ENCODE data around the gene GALNT9.
A peak's percentile ranks its signal among the peaks of the same experiment; 100 is the strongest.

GALNT9 gene

DNA sequence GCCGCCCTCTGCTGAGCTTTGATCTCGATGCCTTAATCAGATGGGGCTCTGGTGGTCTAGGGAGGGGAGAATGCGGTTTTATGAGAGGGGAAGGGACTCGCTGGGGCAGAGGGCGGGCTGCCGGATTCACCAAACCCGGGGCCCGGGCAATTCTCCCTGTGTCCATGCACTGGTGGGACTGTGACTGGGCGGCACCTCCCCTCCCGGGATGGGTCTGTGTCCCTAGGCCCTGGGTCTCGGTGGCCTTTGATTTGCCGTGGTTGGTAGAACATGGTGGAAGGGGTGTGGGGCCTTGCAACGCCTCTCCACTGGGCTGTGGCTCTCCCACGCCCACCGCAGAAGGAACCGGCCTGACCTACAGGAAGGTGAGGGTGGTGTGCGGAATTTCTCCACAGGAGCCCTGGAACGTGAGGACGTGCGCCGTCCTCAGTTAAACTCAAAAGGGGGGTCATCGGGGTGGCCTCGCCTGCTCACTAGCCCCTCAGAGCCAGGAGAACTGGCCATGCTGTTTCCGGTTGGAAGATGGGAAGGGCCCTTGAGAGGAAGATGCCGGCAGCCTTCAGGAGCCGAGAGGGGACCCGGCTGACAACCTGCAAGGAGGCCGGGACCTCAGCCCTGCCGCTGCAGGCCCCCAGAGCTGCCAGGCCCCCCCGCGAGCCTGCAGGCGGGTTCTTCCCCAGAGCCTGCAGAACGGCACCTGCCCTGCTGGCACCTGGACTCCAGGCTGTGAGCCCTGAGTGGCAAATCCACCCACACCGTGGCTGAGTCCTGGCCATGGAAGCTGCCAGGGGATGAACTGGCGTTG, 141.5 kb downstream of the GALNT9 start:
- H3K4me3 ChIP-seq (ENCODE audit: low read length in 2 of 2), result no peak overlapping the region
- peaks cover 6 to 9% of the 10 kb centered on the region in 2 donors for H3K4me1 ChIP-seq (ENCODE audit: control insufficient read depth in 2 of 2, insufficient read depth in 1 of 2, low read depth in 1 of 2, low read length in 2 of 2)
- no peak overlapping the region for H2BK15ac ChIP-seq (ENCODE audit: low read length)
- H3K36me3 ChIP-seq (replicated peaks in 1 of 2; ENCODE audit: control insufficient read depth in 2 of 2, insufficient read depth in 2 of 2, low read length in 2 of 2), result no peaks in the 10 kb centered on the region
- no CpG with 5 or more reads among the region's 35 CpGs for WGBS, 2 donors (ENCODE audit: extremely low coverage in 2 of 2, insufficient read length in 2 of 2, insufficient replicate concordance in 1 of 2)
- H2AK5ac ChIP-seq (ENCODE audit: low read depth, low read length), result peak overlapping the region; percentile 46
- DNase-seq (ENCODE audit: low spot score), result no peak
- peak overlapping the region; percentile 83 for H3K18ac ChIP-seq (ENCODE audit: low read length)
- no peak overlapping the region for H2AFZ ChIP-seq (ENCODE audit: low read length)
- H3K9ac ChIP-seq (ENCODE audit: low read depth, low read length, poor library complexity), result no peak overlapping the region
- H3K79me1 ChIP-seq (ENCODE audit: low read depth, low read length), result peaks cover 2% of the 10 kb centered on the region
- H2BK120ac ChIP-seq (ENCODE audit: low read depth, low read length), result no peak overlapping the region
- no peak overlapping the region for H3K4ac ChIP-seq (ENCODE audit: low read length)
- H3K9me3 ChIP-seq (replicated peaks in 1 of 2; ENCODE audit: control insufficient read depth in 2 of 2, insufficient read depth in 1 of 2, low read depth in 1 of 2, low read length in 2 of 2), result peaks cover 0 to 3% of the 10 kb centered on the region in 2 donors
- H3K14ac ChIP-seq (ENCODE audit: low read length), result peak overlapping the region; percentile 38
- H2BK5ac ChIP-seq (ENCODE audit: low read length), result peak overlapping the region; percentile 48
- no peak overlapping the region for H3K4me2 ChIP-seq (ENCODE audit: insufficient read depth, low read length, poor library complexity, severe bottlenecking)
- peaks cover 0 to 85% (median 18%) of the 10 kb centered on the region in 3 experiments for H3K27me3 ChIP-seq (ENCODE audit: control insufficient read depth in 3 of 3, insufficient read depth in 3 of 3, low read depth in 1 of 3, low read length in 3 of 3)
- H3K27ac ChIP-seq (replicated peaks; ENCODE audit: low read length), result no peak overlapping the region
- peak overlapping the region; percentile 43 for H4K8ac ChIP-seq (ENCODE audit: low read depth, low read length)
- no peak overlapping the region for H4K91ac ChIP-seq (ENCODE audit: low read depth, low read length, poor library complexity)
- no peak overlapping the region for H2BK12ac ChIP-seq (ENCODE audit: low read length)
- no peak overlapping the region for H3K23ac ChIP-seq (ENCODE audit: low read depth, low read length, poor library complexity)

DNA sequence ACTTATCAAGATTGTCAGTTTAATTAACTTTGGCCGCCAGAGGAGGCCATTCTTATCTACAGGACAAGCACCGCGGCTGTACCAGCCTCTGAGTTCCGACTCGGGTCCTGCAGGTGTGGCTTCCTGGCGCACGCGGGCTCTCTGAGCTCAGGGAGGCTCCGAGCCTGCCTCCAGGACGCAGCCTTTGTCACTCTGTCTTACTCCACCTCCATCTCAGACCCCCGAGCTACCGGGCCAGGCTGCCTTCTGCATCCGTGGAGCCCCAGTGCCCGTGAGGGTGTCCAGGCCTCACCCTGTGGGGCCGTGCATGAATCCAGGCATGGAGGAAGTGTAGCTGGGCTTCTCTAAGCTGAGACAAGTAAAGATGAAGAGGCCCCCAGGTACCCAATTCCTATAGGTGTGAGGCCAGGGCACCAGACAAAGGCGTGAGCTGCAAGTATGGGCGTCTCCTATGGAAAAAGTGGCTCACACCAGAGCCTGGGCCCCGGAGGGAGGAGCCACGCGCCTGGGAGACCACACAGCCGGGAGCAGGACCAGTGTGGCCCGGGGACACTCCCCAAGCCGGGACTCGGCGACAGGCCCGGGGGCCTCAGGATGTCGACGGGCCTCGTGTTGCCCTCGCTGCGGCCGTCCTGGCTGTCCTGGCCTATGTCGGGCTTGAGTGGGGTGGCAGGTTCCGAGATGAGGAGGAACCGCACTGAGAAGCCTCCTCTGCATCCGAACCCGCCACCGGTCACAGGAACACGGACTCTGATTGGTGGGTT, 142.3 kb downstream of the GALNT9 start:
- Histone ChIP-seq H3K79me1 (ENCODE audit: low read depth, low read length) (peaks cover 2% of the 10 kb centered on the region), H2BK5ac (ENCODE audit: low read length) (peak overlapping the region; percentile 48), H3K4ac (ENCODE audit: low read length) (no peak overlapping the region), H3K14ac (ENCODE audit: low read length) (peak overlapping the region; percentile 64), H2BK15ac (ENCODE audit: low read length) (no peak overlapping the region), H3K9me3 (replicated peaks in 1 of 2; ENCODE audit: control insufficient read depth in 2 of 2, insufficient read depth in 1 of 2, low read depth in 1 of 2, low read length in 2 of 2) (peaks cover 0 to 3% of the 10 kb centered on the region in 2 donors), H2BK12ac (ENCODE audit: low read length) (no peak overlapping the region), H3K18ac (ENCODE audit: low read length) (no peak overlapping the region), H3K4me3 (ENCODE audit: low read length in 2 of 2) (no peak overlapping the region), H4K8ac (ENCODE audit: low read depth, low read length) (no peak overlapping the region), H3K23ac (ENCODE audit: low read depth, low read length, poor library complexity) (peak overlapping the region; percentile 67), H2AFZ (ENCODE audit: low read length) (no peak overlapping the region), H2BK120ac (ENCODE audit: low read depth, low read length) (no peak overlapping the region), H3K4me2 (ENCODE audit: insufficient read depth, low read length, poor library complexity, severe bottlenecking) (no peak overlapping the region), H3K27me3 (ENCODE audit: control insufficient read depth in 3 of 3, insufficient read depth in 3 of 3, low read depth in 1 of 3, low read length in 3 of 3) (peaks cover 0 to 79% (median 18%) of the 10 kb centered on the region in 3 experiments), H3K9ac (ENCODE audit: low read depth, low read length, poor library complexity) (no peak overlapping the region), H3K4me1 (ENCODE audit: control insufficient read depth in 2 of 2, insufficient read depth in 1 of 2, low read depth in 1 of 2, low read length in 2 of 2) (peaks cover 6 to 9% of the 10 kb centered on the region in 2 donors), H4K91ac (ENCODE audit: low read depth, low read length, poor library complexity) (no peak overlapping the region), H3K36me3 (replicated peaks in 1 of 2; ENCODE audit: control insufficient read depth in 2 of 2, insufficient read depth in 2 of 2, low read length in 2 of 2) (no peaks in the 10 kb centered on the region), H2AK5ac (ENCODE audit: low read depth, low read length) (peak overlapping the region; percentile 75), H3K27ac (replicated peaks; ENCODE audit: low read length) (no peak overlapping the region)
- WGBS, 2 donors (ENCODE audit: extremely low coverage in 2 of 2, insufficient read length in 2 of 2, insufficient replicate concordance in 1 of 2), result no CpG with 5 or more reads among the region's 39 CpGs
- DNase-seq (ENCODE audit: low spot score), result no peak

DNA sequence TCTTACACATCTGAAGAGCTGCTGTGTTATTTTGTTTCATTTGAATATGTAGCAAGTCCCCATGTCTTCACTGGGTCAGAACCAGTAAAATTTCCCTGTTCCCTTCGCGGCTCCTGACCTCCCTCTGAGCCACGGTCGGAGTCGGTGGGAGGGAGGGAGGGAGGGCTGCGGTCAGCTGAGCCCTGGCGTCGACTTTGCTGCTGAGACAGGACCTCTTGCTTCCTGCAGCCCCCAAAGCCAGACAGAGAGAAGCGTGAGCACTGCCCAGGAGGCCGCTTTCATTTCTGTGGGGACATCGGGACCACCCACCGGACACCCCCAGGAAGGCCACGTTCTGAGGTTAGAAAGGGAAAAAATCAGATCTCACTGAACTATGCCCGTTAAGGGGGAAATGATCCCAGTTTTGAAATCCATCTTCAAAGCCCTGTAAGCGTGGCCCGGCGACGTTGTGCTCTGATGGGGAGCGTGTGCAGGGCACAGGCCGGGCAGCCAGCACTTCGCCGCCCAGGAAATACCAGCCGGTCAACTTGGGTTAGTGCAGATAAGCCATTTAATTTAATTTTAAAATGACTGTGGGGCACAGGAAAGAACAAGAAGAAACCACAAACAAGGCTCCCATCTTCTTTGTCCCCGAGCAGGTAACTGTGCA, 143.1 kb downstream of the GALNT9 start:
- Histone ChIP-seq H3K27me3 (ENCODE audit: control insufficient read depth in 3 of 3, insufficient read depth in 3 of 3, low read depth in 1 of 3, low read length in 3 of 3) (peaks cover 0 to 72% (median 20%) of the 10 kb centered on the region in 3 experiments), H3K4me2 (ENCODE audit: insufficient read depth, low read length, poor library complexity, severe bottlenecking) (no peak overlapping the region), H3K36me3 (replicated peaks in 1 of 2; ENCODE audit: control insufficient read depth in 2 of 2, insufficient read depth in 2 of 2, low read length in 2 of 2) (no peaks in the 10 kb centered on the region), H3K9ac (ENCODE audit: low read depth, low read length, poor library complexity) (no peak overlapping the region), H2BK120ac (ENCODE audit: low read depth, low read length) (no peak overlapping the region), H3K27ac (replicated peaks; ENCODE audit: low read length) (no peak overlapping the region), H3K18ac (ENCODE audit: low read length) (no peak overlapping the region), H2BK5ac (ENCODE audit: low read length) (no peak overlapping the region), H2AFZ (ENCODE audit: low read length) (peak overlapping the region; percentile 30), H3K23ac (ENCODE audit: low read depth, low read length, poor library complexity) (no peak overlapping the region), H4K8ac (ENCODE audit: low read depth, low read length) (no peak overlapping the region), H3K4me1 (ENCODE audit: control insufficient read depth in 2 of 2, insufficient read depth in 1 of 2, low read depth in 1 of 2, low read length in 2 of 2) (peaks cover 6 to 9% of the 10 kb centered on the region in 2 donors), H3K14ac (ENCODE audit: low read length) (no peak overlapping the region), H2BK15ac (ENCODE audit: low read length) (no peak overlapping the region), H2BK12ac (ENCODE audit: low read length) (no peak overlapping the region), H2AK5ac (ENCODE audit: low read depth, low read length) (no peak overlapping the region), H3K9me3 (replicated peaks in 1 of 2; ENCODE audit: control insufficient read depth in 2 of 2, insufficient read depth in 1 of 2, low read depth in 1 of 2, low read length in 2 of 2) (peaks cover 0 to 4% of the 10 kb centered on the region in 2 donors), H3K4ac (ENCODE audit: low read length) (no peak overlapping the region), H3K4me3 (ENCODE audit: low read length in 2 of 2) (no peak overlapping the region), H4K91ac (ENCODE audit: low read depth, low read length, poor library complexity) (no peak overlapping the region), H3K79me1 (ENCODE audit: low read depth, low read length) (peaks cover 2% of the 10 kb centered on the region)
- WGBS, 2 donors (ENCODE audit: extremely low coverage in 2 of 2, insufficient read length in 2 of 2, insufficient replicate concordance in 1 of 2), result no CpG with 5 or more reads among the region's 24 CpGs
- no peak for DNase-seq (ENCODE audit: low spot score)
